Colonic mucosa (tissue), 4 donors: ENCODE measurements around the gene DYDC2. TPM values are rescaled to one million over a fixed set of nuclear protein-coding genes. Genes with fewer than 3 reads are reported as not detected.

Experiments
- DNase-seq: peaks from one replicate; pipeline ENCODE4 v3.0.0-alpha.2; 2020
- H3K27ac ChIP-seq: fragments of 200-600 bp; one replicate; pipeline ENCODE4 v1.8.0; 2021
- H3K27me3 ChIP-seq: fragments of 200-600 bp; one replicate; pipeline ENCODE4 v1.8.0; 2021
- H3K36me3 ChIP-seq: fragments of 200-600 bp; one replicate; pipeline ENCODE4 v1.8.0; 2021
- H3K4me1 ChIP-seq: fragments of 200-600 bp; one replicate; pipeline ENCODE4 v1.8.0; 2021; ENCODE audit warnings: mild to moderate bottlenecking
- H3K4me3 ChIP-seq: fragments of 200-600 bp; one replicate; pipeline ENCODE4 v1.8.0; 2021
- H3K9ac ChIP-seq, 2 donors: one replicate each; pipeline ENCODE4 v1.7.0; 2013; ENCODE audit warnings: control low read depth in 2 of 2, low read depth in 2 of 2, low read length in 2 of 2
- H3K9me3 ChIP-seq: fragments of 200-600 bp; one replicate; pipeline ENCODE4 v1.8.0; 2021
- CTCF ChIP-seq: fragments of 200-600 bp; IDR thresholded peaks from one replicate; pipeline ENCODE4 v1.8.0; 2022; ENCODE audit warnings: antibody characterized with exemption, mild to moderate bottlenecking
- intact Hi-C: fragments of 100-400 bp; cut with DNase I; formaldehyde crosslinking; loops from one replicate; pipeline ENCODE4 v1.14.1; 2022
- total RNA-seq, 2 donors: library from RNA; stranded (reverse); fragmentation: NEBNext Ultra II Directional in 1 of 2; extraction: Animal tissue kit (Norgen Biotek cat#: 25700) in 1 of 2; gene quantifications; one replicate each; pipeline ENCODE4 v1.2.1, GENCODE V29; 2021
- donor health status: healthy.
- donor health status: DM: no; HTN: no; CAD: no.
- donor health status: DM: no; HTN: no; CAD: no.

DYDC2 gene
- total RNA-seq, 2 donors from 2014 or later, result 1.5 TPM; not detected in 1

- DNase-seq, result no peak
- intact Hi-C loops, result no loop called here
- Histone ChIP-seq H3K9me3 (no peaks in the 10 kb centered on the region), H3K4me1 (no peaks in the 10 kb centered on the region), H3K36me3 (no peaks in the 10 kb centered on the region), H3K9ac (no peak overlapping the region), H3K27ac (no peak overlapping the region), H3K27me3 (no peaks in the 10 kb centered on the region), H3K4me3 (no peak overlapping the region)
- TF ChIP-seq CTCF, result no peak
Observed at GRCh38 chr10:80319725-80320290, 36.8 kb upstream of the DYDC2 start.

- no peak overlapping the region for H3K27ac ChIP-seq
- H3K36me3 ChIP-seq, result no peaks in the 10 kb centered on the region
Observed at GRCh38 chr10:80320377-80320776, 36.2 kb upstream of the DYDC2 start.

GRCh38 chr10:80321183-80321582 lies 35.4 kb upstream of the DYDC2 start:
- H3K9me3 ChIP-seq, result no peaks in the 10 kb centered on the region
- no peak overlapping the region for H3K27ac ChIP-seq
- H3K4me1 ChIP-seq, result no peaks in the 10 kb centered on the region
- no peak for TF ChIP-seq CTCF
- no peaks in the 10 kb centered on the region for H3K36me3 ChIP-seq
- H3K27me3 ChIP-seq, result no peaks in the 10 kb centered on the region
- H3K9ac ChIP-seq, result no peak overlapping the region
- no peak overlapping the region for H3K4me3 ChIP-seq
- intact Hi-C loops, result no loop called here
- no peak for DNase-seq

More at GRCh38 chr10:80320377-80320776, 36.2 kb upstream of the DYDC2 start:
- Histone ChIP-seq H3K9ac (no peak overlapping the region), H3K4me1 (no peaks in the 10 kb centered on the region), H3K9me3 (no peaks in the 10 kb centered on the region), H3K27me3 (no peaks in the 10 kb centered on the region), H3K4me3 (no peak overlapping the region)
- TF ChIP-seq CTCF, result no peak
- intact Hi-C loops, result no loop called here
- no peak for DNase-seq

- H3K4me3 ChIP-seq, result no peak overlapping the region
Observed at GRCh38 chr10:80322158-80322557, 34.4 kb upstream of the DYDC2 start.

GRCh38 chr10:80322711-80323110 lies 33.9 kb upstream of the DYDC2 start:
- intact Hi-C loops, result no loop called here
- DNase-seq, result no peak
- no peak for TF ChIP-seq CTCF

More at GRCh38 chr10:80322158-80322557, 34.4 kb upstream of the DYDC2 start:
- Histone ChIP-seq H3K4me1 (no peaks in the 10 kb centered on the region), H3K27ac (no peak overlapping the region), H3K9me3 (no peaks in the 10 kb centered on the region), H3K27me3 (no peaks in the 10 kb centered on the region), H3K9ac (no peak overlapping the region), H3K36me3 (no peaks in the 10 kb centered on the region)
- intact Hi-C loops, result no loop called here
- no peak for DNase-seq
- no peak for TF ChIP-seq CTCF

More at GRCh38 chr10:80322711-80323110, 33.9 kb upstream of the DYDC2 start:
- Histone ChIP-seq H3K27me3 (no peaks in the 10 kb centered on the region), H3K9me3 (no peaks in the 10 kb centered on the region), H3K4me3 (no peak overlapping the region), H3K9ac (no peak overlapping the region), H3K36me3 (no peaks in the 10 kb centered on the region), H3K27ac (no peak overlapping the region), H3K4me1 (no peaks in the 10 kb centered on the region)
